Suprapubic skin (tissue), 4 donors: ENCODE data around the gene TIAM1.

Experiments used
- CTCF ChIP-seq, 2 donors: fragments of 200-600 bp in 1 of 2; fragments of 450-650 bp in 1 of 2; sonication (generic) in 1 of 2; IDR thresholded peaks; one replicate each; pipeline ENCODE4 v1.5.1; 2016 to 2019; ENCODE audit warnings: antibody characterized with exemption in 2 of 2, mild to moderate bottlenecking in 1 of 2, moderate library complexity in 1 of 2
- EP300 ChIP-seq: sonication (generic); formaldehyde crosslinking; IDR thresholded peaks from one replicate; pipeline ENCODE4 v1.6.1; 2017; ENCODE audit warnings: antibody characterized with exemption
- POLR2A ChIP-seq, 2 donors: fragments of 450-650 bp; IDR thresholded peaks; one replicate each; pipeline ENCODE4 v1.6.1; 2017; ENCODE audit warnings: antibody characterized with exemption in 2 of 2, mild to moderate bottlenecking in 2 of 2, moderate library complexity in 2 of 2
- POLR2AphosphoS5 ChIP-seq, 3 donors: sonication (generic); formaldehyde crosslinking; IDR thresholded peaks; one replicate each; pipeline ENCODE4 v1.6.1; 2017; ENCODE audit warnings: antibody characterized with exemption in 3 of 3

DNA sequence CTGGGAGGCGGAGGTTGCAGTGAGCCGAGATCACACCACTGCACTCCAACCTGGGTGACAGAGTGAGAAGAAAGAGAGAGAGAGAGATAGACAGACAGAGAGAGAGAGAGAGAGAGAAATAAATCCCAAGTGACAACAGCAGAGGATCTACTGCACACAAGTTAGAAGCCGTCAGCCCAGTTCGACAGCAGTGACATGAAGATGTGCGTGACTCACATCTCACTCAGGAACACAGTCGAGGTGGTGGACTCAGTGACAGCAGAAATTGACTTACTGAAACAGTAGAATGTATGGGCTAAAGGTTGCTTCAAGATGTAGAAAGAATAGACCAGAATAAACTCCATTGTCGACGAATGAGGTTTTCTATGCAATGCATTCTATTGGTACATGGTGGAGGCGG lies 228.8 kb downstream of the TIAM1 start:
- TF ChIP-seq CTCF (IDR thresholded peaks at IDR 0.05) (no peak), POLR2A (IDR thresholded peaks at IDR 0.05) (no peak), POLR2AphosphoS5 (IDR thresholded peaks at IDR 0.05) (no peak), EP300 (no peak)
